Neural cell (in vitro differentiated cells): Measurements from ENCODE around the gene CT45A10. TPM values are rescaled to one million over a fixed set of nuclear protein-coding genes. Genes with fewer than 3 reads are reported as not detected.

Source experiments
- H2AFZ ChIP-seq: fragments of 200-600, 300-800 bp; sonication (generic), shearing (Covaris generic); 2 replicates; pipeline ENCODE4 v1.6.0; 2014; ENCODE audit warnings: low read depth, mild to moderate bottlenecking, antibody characterized with exemption, low read length, moderate library complexity
- H3F3A ChIP-seq: fragments of 200-600 bp; shearing (Covaris generic); 2 replicates; pipeline ENCODE4 v1.6.1; 2016; ENCODE audit warnings: mild to moderate bottlenecking, moderate library complexity, mixed read lengths, antibody characterized with exemption, low read length; ENCODE audit not compliant: insufficient read depth, poor library complexity, severe bottlenecking
- H3K27ac ChIP-seq: fragments of 200-600, 300-800 bp; sonication (generic), shearing (Covaris generic); 2 replicates; pipeline ENCODE4 v1.5.1; 2014; ENCODE audit warnings: mild to moderate bottlenecking, low read length, moderate library complexity
- H3K27me3 ChIP-seq: fragments of 300-800, 200-600 bp; sonication (generic), shearing (Covaris generic); 2 replicates; pipeline ENCODE4 v1.6.0; 2014; ENCODE audit warnings: mild to moderate bottlenecking, low read depth, low read length, moderate library complexity; ENCODE audit not compliant: insufficient read depth
- H3K36me3 ChIP-seq: fragments of 300-800, 200-600 bp; sonication (generic), shearing (Covaris generic); 2 replicates; pipeline ENCODE4 v1.5.1; 2014; ENCODE audit warnings: mild to moderate bottlenecking, antibody characterized with exemption, low read length, moderate library complexity; ENCODE audit not compliant: insufficient read depth
- H3K4me2 ChIP-seq: fragments of 300-800, 200-600 bp; sonication (generic), shearing (Covaris generic); 2 replicates; pipeline ENCODE4 v1.6.0; 2014; ENCODE audit warnings: mild to moderate bottlenecking, low read length
- H3K4me3 ChIP-seq: fragments of 300-800, 200-600 bp; sonication (generic), shearing (Covaris generic); 2 replicates; pipeline ENCODE4 v1.5.1; 2014; ENCODE audit warnings: mild to moderate bottlenecking, low read length, moderate library complexity
- H3K79me2 ChIP-seq: fragments of 200-600 bp; shearing (Covaris generic); replicated peaks from 2 replicates; pipeline ENCODE4 v1.6.0; 2014; ENCODE audit warnings: mild to moderate bottlenecking, low read length, moderate library complexity; ENCODE audit not compliant: insufficient read depth
- H3K9ac ChIP-seq: fragments of 300-800, 200-600 bp; sonication (generic), shearing (Covaris generic); 2 replicates; pipeline ENCODE4 v1.6.1; 2016; ENCODE audit warnings: mild to moderate bottlenecking, low read length, mixed read lengths
- H3K9me2 ChIP-seq: fragments of 200-600 bp; shearing (Covaris generic); 2 replicates; pipeline ENCODE4 v1.6.1; 2016; ENCODE audit warnings: mild to moderate bottlenecking, low read length, mixed read lengths; ENCODE audit not compliant: insufficient read depth
- H3K9me3 ChIP-seq: fragments of 200-600, 300-800 bp; sonication (generic), shearing (Covaris generic); 2 replicates; pipeline ENCODE4 v1.6.1; 2016; ENCODE audit warnings: mild to moderate bottlenecking, mixed run types, low read length, moderate library complexity, mixed read lengths
- H4K20me1 ChIP-seq: fragments of 200-600 bp; shearing (Covaris generic); 2 replicates; pipeline ENCODE4 v1.6.1; 2016; ENCODE audit warnings: mild to moderate bottlenecking, mixed run types; ENCODE audit not compliant: insufficient read depth
- CTCF ChIP-seq: fragments of 450-650 bp; IDR thresholded peaks from 2 replicates; pipeline ENCODE4 v1.5.1; 2014; ENCODE audit warnings: antibody characterized with exemption, mild to moderate bottlenecking, moderate library complexity; ENCODE audit not compliant: poor library complexity, severe bottlenecking
- EP300 ChIP-seq: fragments of 450-650 bp; conservative IDR thresholded peaks from 2 replicates; pipeline ENCODE4 v1.6.1; 2014; ENCODE audit warnings: antibody characterized with exemption, mild to moderate bottlenecking, moderate library complexity; ENCODE audit not compliant: poor library complexity, severe bottlenecking
- EZH2 ChIP-seq: fragments of 200-600, 300-800 bp; shearing (Covaris generic), sonication (generic); IDR thresholded peaks from 2 replicates; pipeline ENCODE4 v1.6.1; 2014; ENCODE audit warnings: antibody characterized with exemption, low read length, borderline replicate concordance, mild to moderate bottlenecking; ENCODE audit not compliant: insufficient read depth, poor library complexity, severe bottlenecking
- MXI1 ChIP-seq: fragments of 450-650 bp; conservative IDR thresholded peaks from 2 replicates; pipeline ENCODE4 v1.6.1; 2014; ENCODE audit warnings: antibody characterized with exemption, mild to moderate bottlenecking; ENCODE audit not compliant: poor library complexity, severe bottlenecking
- POLR2AphosphoS5 ChIP-seq: IDR thresholded peaks from 2 replicates; pipeline ENCODE4 v1.6.1; 2012
- RAD21 ChIP-seq: fragments of 450-650 bp; conservative IDR thresholded peaks from 2 replicates; pipeline ENCODE4 v1.6.1; 2014; ENCODE audit warnings: antibody characterized with exemption, mild to moderate bottlenecking, moderate library complexity
- REST ChIP-seq: IDR thresholded peaks from 2 replicates; pipeline ENCODE4 v1.6.1; 2012; ENCODE audit warnings: borderline replicate concordance
- SMC3 ChIP-seq: fragments of 450-650 bp; conservative IDR thresholded peaks from 2 replicates; pipeline ENCODE4 v1.6.1; 2014; ENCODE audit warnings: antibody characterized with exemption, mild to moderate bottlenecking, moderate library complexity; ENCODE audit not compliant: poor library complexity
- TAF1 ChIP-seq: IDR thresholded peaks from 2 replicates; pipeline ENCODE4 v1.6.1; 2012; ENCODE audit warnings: low read depth
- polyA minus RNA-seq: library from RNA; depleted of rRNA, polyadenylated mRNA; stranded (reverse); fragments of >200 nt; gene quantifications from 2 replicates; pipeline ENCODE4 v1.2.3, GENCODE V29; 2014
- polyA plus RNA-seq: library from polyadenylated mRNA; depleted of rRNA; stranded (reverse); fragments of >200 nt; gene quantifications from 2 replicates; pipeline ENCODE4 v1.2.3, GENCODE V29; 2014

The CT45A10 gene
- polyA plus RNA-seq (not detected in 2 replicates), polyA minus RNA-seq (not detected in 2 replicates)

- Histone ChIP-seq H3K4me3 (no peak within 1 kb of the TSS), H3K27ac (no peak within 1 kb of the TSS), H3F3A (no peaks in the 10 kb centered on the region), H3K9me2 (no peaks in the 10 kb centered on the region), H3K9me3 (no peaks in the 10 kb centered on the region), H3K9ac (no peak within 1 kb of the TSS), H3K36me3 (no peaks in the 10 kb centered on the region), H3K79me2 (no peaks in the 10 kb centered on the region), H2AFZ (no peak within 1 kb of the TSS), H3K4me2 (no peak within 1 kb of the TSS), H3K27me3 (no peaks in the 10 kb centered on the region), H4K20me1 (no peaks in the 10 kb centered on the region)
- TF ChIP-seq TAF1: no peak
- TF ChIP-seq POLR2AphosphoS5: no peak
- TF ChIP-seq EZH2: no peak
- no peak for TF ChIP-seq EP300
- no peak for TF ChIP-seq SMC3
- no peak for TF ChIP-seq REST
- TF ChIP-seq MXI1: no peak
- no peak for TF ChIP-seq RAD21
- no peak for TF ChIP-seq CTCF
Measured at GRCh38 chrX:135893294-135893817, at the start of gene CT45A10, which contains the start of gene SAGE1. Gene CT45A10 (minus strand): TSS chrX:135893444. CDS start chrX:135885344, 8,100 bp downstream. Gene SAGE1 (plus strand): TSS chrX:135893716. CDS start chrX:135896243, 2,527 bp downstream.

- TF ChIP-seq TAF1 (no peak), EP300 (no peak), MXI1 (no peak), SMC3 (peak; percentile 68), CTCF (peak; percentile 64), RAD21 (peak; percentile 64), REST (no peak), POLR2AphosphoS5 (no peak), EZH2 (no peak)
- Histone ChIP-seq H3K27ac (no peak overlapping the region), H3K9me2 (no peaks in the 10 kb centered on the region), H4K20me1 (no peaks in the 10 kb centered on the region), H3K79me2 (no peaks in the 10 kb centered on the region), H3K4me2 (no peak overlapping the region), H3F3A (no peaks in the 10 kb centered on the region), H3K36me3 (no peaks in the 10 kb centered on the region), H2AFZ (no peak overlapping the region), H3K9me3 (no peaks in the 10 kb centered on the region), H3K27me3 (no peaks in the 10 kb centered on the region), H3K4me3 (no peak overlapping the region), H3K9ac (no peak overlapping the region)
Measured at GRCh38 chrX:135931644-135932487, 38.6 kb upstream of the CT45A10 start.
